Stimulated activated CD4-positive, alpha-beta T cell treated with anti-CD3 and anti-CD28 coated beads, Interleukin-1b, Interleukin-23, amount 100 ng/mL, for 48 hours (primary cell): ENCODE measurements around the gene USP15.

Experiments used
- DNase-seq: peaks from one replicate; pipeline ENCODE4 v3.0.0-alpha.2; 2020

Gene USP15

GRCh38 chr12:62288328-62288727 lies 28.1 kb downstream of the USP15 start:
- no peak for DNase-seq

GRCh38 chr12:62290846-62291245 lies 30.6 kb downstream of the USP15 start:
- no peak for DNase-seq

- DNase-seq: peak; percentile 41
These were observed 31.9 kb downstream of the USP15 start for GRCh38 chr12:62291864-62292760.

- DNase-seq: no peak
These were observed 32.6 kb downstream of the USP15 start for GRCh38 chr12:62292761-62293344.

- no peak for DNase-seq
These were observed 34.2 kb downstream of the USP15 start for GRCh38 chr12:62294378-62294777.

- DNase-seq: no peak
These were observed 35.8 kb downstream of the USP15 start for GRCh38 chr12:62296001-62296400.

GRCh38 chr12:62297321-62297720 lies 37.1 kb downstream of the USP15 start:
- DNase-seq: no peak

GRCh38 chr12:62299617-62300016 lies 39.4 kb downstream of the USP15 start:
- no peak for DNase-seq

GRCh38 chr12:62301080-62301798 lies 41.0 kb downstream of the USP15 start:
- no peak for DNase-seq

GRCh38 chr12:62301799-62302133 lies 41.6 kb downstream of the USP15 start:
- no peak for DNase-seq

- DNase-seq: no peak
These were observed 44.4 kb downstream of the USP15 start for GRCh38 chr12:62304560-62304959.

- DNase-seq: no peak
These were observed 45.6 kb downstream of the USP15 start for GRCh38 chr12:62305778-62306177.

- no peak for DNase-seq
These were observed 46.6 kb downstream of the USP15 start for GRCh38 chr12:62306569-62307530.

GRCh38 chr12:62308201-62308600 lies 48.0 kb downstream of the USP15 start:
- no peak for DNase-seq

- DNase-seq: no peak
These were observed 53.6 kb downstream of the USP15 start for GRCh38 chr12:62313727-62314380.

GRCh38 chr12:62317017-62317416 lies 56.8 kb downstream of the USP15 start:
- no peak for DNase-seq

- no peak for DNase-seq
These were observed 58.9 kb downstream of the USP15 start for GRCh38 chr12:62319058-62319457.

- DNase-seq: no peak
These were observed 59.9 kb downstream of the USP15 start for GRCh38 chr12:62320054-62320453.

- no peak for DNase-seq
These were observed 63.2 kb downstream of the USP15 start for GRCh38 chr12:62323386-62323785.

GRCh38 chr12:62328296-62328921 lies 68.2 kb downstream of the USP15 start:
- DNase-seq: no peak

GRCh38 chr12:62331306-62331705 lies 71.1 kb downstream of the USP15 start:
- DNase-seq: no peak

- no peak for DNase-seq
These were observed 72.4 kb downstream of the USP15 start for GRCh38 chr12:62332598-62332997.
